Panc1 (cell line): ENCODE measurements around the gene TLR4.

Source experiments
- CTCF ChIP-seq: fragments of 450-650 bp; IDR thresholded peaks from 2 replicates; pipeline ENCODE4 v1.5.1; 2017; ENCODE audit warnings: mild to moderate bottlenecking
- POLR2AphosphoS5 ChIP-seq: IDR thresholded peaks from 2 replicates; pipeline ENCODE4 v1.6.1; 2012; ENCODE audit warnings: mild to moderate bottlenecking, low read depth, low read length, moderate library complexity
- REST ChIP-seq, 2 experiments: IDR thresholded peaks; 2 replicates each; pipeline ENCODE4 v1.6.1; 2011 to 2012; ENCODE audit warnings: low read depth in 2 of 2, control low read depth in 1 of 2, low read length in 1 of 2, mild to moderate bottlenecking in 1 of 2, moderate library complexity in 1 of 2; ENCODE audit not compliant: insufficient read depth in 1 of 2

- TF ChIP-seq CTCF (no peak), REST (IDR thresholded peaks at IDR 0.05; ENCODE audit: insufficient read depth in 1 of 2, low read depth in 2 of 2, low read length in 1 of 2) (no peak), POLR2AphosphoS5 (no peak)
These were observed 35.6 kb downstream of the TLR4 start for GRCh38 chr9:117739624-117740347.
